CD4-positive, alpha-beta memory T cell (primary cell): ENCODE data around the gene TCEANC. TPM values are rescaled to one million over a fixed set of nuclear protein-coding genes. Genes with fewer than 3 reads are reported as not detected.
"Not testable (repeated sequence)": the region's sequence is repeated elsewhere in the genome, so short reads cannot be mapped to it uniquely, and the experiment has no call there.

Source experiments
- CTCF ChIA-PET: fragments of 350-600 bp; sonication (Branson Sonifier 250); formaldehyde crosslinking; loops from one replicate; lab custom pipeline; 2021; ENCODE audit warnings: inconsistent platforms; ENCODE audit not compliant: partially characterized antibody; lab: Charles Lee
- POLR2A ChIA-PET: fragments of 350-600 bp; sonication (Branson Sonifier 250); formaldehyde crosslinking; loops from one replicate; lab custom pipeline; 2021; ENCODE audit not compliant: partially characterized antibody; lab: Charles Lee
- DNase-seq, 5 donors: peaks; one replicate each; pipeline versions ENCODE4 v3.0.0 to v3.0.0-alpha.2; 2020 to 2022; ENCODE audit warnings: mixed read lengths in 1 of 5
- H3K27ac ChIP-seq: one replicate; pipeline ENCODE4 v1.7.0; 2013; ENCODE audit warnings: low read depth, low read length
- H3K27me3 ChIP-seq: 2 replicates; pipeline ENCODE4 v1.7.0; 2013; ENCODE audit warnings: mild to moderate bottlenecking, low read length, moderate library complexity; ENCODE audit not compliant: insufficient read depth
- H3K36me3 ChIP-seq: 2 replicates; pipeline ENCODE4 v1.7.0; 2013; ENCODE audit warnings: mild to moderate bottlenecking, low read length, moderate library complexity; ENCODE audit not compliant: insufficient read depth
- H3K4me1 ChIP-seq: 2 replicates; pipeline ENCODE4 v1.7.0; 2013; ENCODE audit warnings: mild to moderate bottlenecking, low read length, moderate library complexity; ENCODE audit not compliant: insufficient read depth
- H3K4me3 ChIP-seq, 2 donors: one replicate each; pipeline ENCODE4 v1.7.0; 2013; ENCODE audit warnings: low read length in 2 of 2, mild to moderate bottlenecking in 1 of 2
- H3K9me3 ChIP-seq, 2 donors: one replicate each; pipeline ENCODE4 v1.7.0; 2013; ENCODE audit warnings: low read length in 2 of 2, control low read depth in 1 of 2; ENCODE audit not compliant: control insufficient read depth in 1 of 2
- H3K27ac Mint-ChIP-seq, 7 donors: one replicate each; pipeline ENCODE4 v1.8.0; 2020 to 2021; ENCODE audit warnings: mixed read lengths in 7 of 7, mild to moderate bottlenecking in 6 of 7, inconsistent platforms in 3 of 7, moderate library complexity in 3 of 7
- H3K27me3 Mint-ChIP-seq, 2 donors: one replicate each; pipeline ENCODE4 v1.8.0; 2020 to 2021; ENCODE audit warnings: mixed read lengths in 2 of 2
- H3K36me3 Mint-ChIP-seq, 2 donors: one replicate each; pipeline ENCODE4 v1.8.0; 2020 to 2021; ENCODE audit warnings: mixed read lengths in 2 of 2, inconsistent platforms in 1 of 2, mild to moderate bottlenecking in 1 of 2
- H3K4me1 Mint-ChIP-seq, 4 donors: one replicate each; pipeline ENCODE4 v1.8.0; 2020 to 2021; ENCODE audit warnings: mixed read lengths in 4 of 4, mild to moderate bottlenecking in 1 of 4
- H3K4me3 Mint-ChIP-seq, 8 donors: one replicate each; pipeline ENCODE4 v1.8.0; 2020 to 2021; ENCODE audit warnings: mixed read lengths in 8 of 8, mild to moderate bottlenecking in 7 of 8, moderate library complexity in 6 of 8, inconsistent platforms in 3 of 8
- H3K9me3 Mint-ChIP-seq, 8 donors: one replicate each; pipeline ENCODE4 v1.8.0; 2020 to 2021; ENCODE audit warnings: mixed read lengths in 8 of 8, mild to moderate bottlenecking in 5 of 8, inconsistent platforms in 3 of 8, moderate library complexity in 1 of 8
- intact Hi-C: fragments of 100-400 bp; cut with micrococcal nuclease; formaldehyde crosslinking; loops from one replicate; pipeline ENCODE4 v1.15.1; 2023
- polyA plus RNA-seq, 2 donors: library from polyadenylated mRNA; unstranded; fragments of 300-500 nt; fragmentation: Illumina TruSeq; gene quantifications; one replicate each; pipeline ENCODE4 v1.2.3, GENCODE V29; 2021
- total RNA-seq, 2 experiments: library from RNA; stranded (reverse); gene quantifications; one replicate each; pipeline ENCODE4 v1.2.3, GENCODE V29; 2021

TCEANC gene
- total and polyA plus RNA-seq, 4 experiments from 2014 or later = 9.6 to 16.3 (median 12.4) TPM

DNA sequence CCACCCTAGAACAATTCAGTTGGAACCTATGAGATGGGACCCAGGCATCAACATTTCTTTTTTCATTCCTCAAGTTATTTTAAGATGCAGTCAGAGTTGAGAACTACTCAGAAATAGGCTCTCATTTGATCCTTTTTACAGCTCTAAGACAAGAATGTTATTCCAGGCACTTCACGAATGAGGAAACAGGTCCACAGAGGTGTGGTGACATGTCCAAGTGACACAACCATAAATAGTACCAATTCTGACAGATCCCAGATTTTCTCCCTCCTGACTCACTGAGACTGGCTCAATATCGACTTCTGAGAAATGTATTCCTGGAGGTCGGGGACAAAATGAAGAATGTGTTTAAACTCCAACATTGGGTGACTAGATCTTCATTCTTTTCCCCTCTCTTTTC lies 11.1 kb downstream of the TCEANC start:
- POLR2A ChIA-PET = interaction anchor here (2.2 kb wide), 1 partner anchor 71 kb away, joined by 14 read pairs; the partner anchor contains the start of genes OFD1 and TRAPPC2
- Mint-ChIP-seq H3K9me3 (no peaks in the 10 kb centered on the region), H3K27ac (peak overlapping the region in 1 of 7 donors; percentile 1), H3K27me3 (no peaks in the 10 kb centered on the region), H3K4me1 (peaks cover 3 to 9% (median 7%) of the 10 kb centered on the region in 4 donors), H3K36me3 (peaks cover 30 to 54% of the 10 kb centered on the region in 2 donors), H3K4me3 (no peak overlapping the region)
- H3K9me3 ChIP-seq = no peaks in the 10 kb centered on the region
- no peaks in the 10 kb centered on the region for H3K27me3 ChIP-seq
- no peaks in the 10 kb centered on the region for H3K36me3 ChIP-seq
- intact Hi-C loops = no loop called here
- peaks cover 9% of the 10 kb centered on the region for H3K4me1 ChIP-seq
- no peak overlapping the region for H3K4me3 ChIP-seq
- H3K27ac ChIP-seq = no peak overlapping the region
- CTCF ChIA-PET = interaction anchor here (3.1 kb wide), 1 partner anchor 85 kb away, joined by 8 read pairs; no protein-coding TSS in a partner anchor
- no peak for DNase-seq

DNA sequence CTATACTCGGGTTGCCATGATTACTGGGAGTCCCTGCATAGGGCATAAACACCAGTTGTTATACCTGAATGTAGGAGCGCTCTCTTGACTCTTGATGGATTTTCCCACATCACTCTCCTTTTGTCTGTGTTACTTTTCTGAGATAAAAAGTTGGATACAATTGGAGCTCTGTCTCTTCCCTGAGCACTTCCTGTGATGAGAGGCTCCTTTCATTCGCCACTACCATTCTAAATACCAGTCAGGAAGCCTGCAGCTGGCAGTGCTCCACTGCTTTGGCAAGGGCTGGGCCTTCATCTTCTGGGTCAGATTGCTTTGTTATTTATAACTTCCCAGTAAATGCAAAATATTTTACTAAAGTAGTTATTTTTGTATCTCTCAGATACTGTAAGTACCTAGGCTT lies 13.9 kb downstream of the TCEANC start:
- Mint-ChIP-seq H3K27me3 (no peaks in the 10 kb centered on the region), H3K36me3 (peaks cover 32 to 53% of the 10 kb centered on the region in 2 donors), H3K4me3 (no peak overlapping the region), H3K9me3 (no peaks in the 10 kb centered on the region), H3K27ac (no peak overlapping the region), H3K4me1 (peaks cover 8 to 11% (median 9%) of the 10 kb centered on the region in 4 donors)
- intact Hi-C loops = no loop called here
- Histone ChIP-seq H3K27me3 (no peaks in the 10 kb centered on the region), H3K4me3 (no peak overlapping the region), H3K4me1 (peaks cover 8% of the 10 kb centered on the region), H3K9me3 (no peaks in the 10 kb centered on the region), H3K27ac (no peak overlapping the region), H3K36me3 (no peaks in the 10 kb centered on the region)
- no peak for DNase-seq
- POLR2A ChIA-PET = no interaction called here
- CTCF ChIA-PET = no interaction called here

DNA sequence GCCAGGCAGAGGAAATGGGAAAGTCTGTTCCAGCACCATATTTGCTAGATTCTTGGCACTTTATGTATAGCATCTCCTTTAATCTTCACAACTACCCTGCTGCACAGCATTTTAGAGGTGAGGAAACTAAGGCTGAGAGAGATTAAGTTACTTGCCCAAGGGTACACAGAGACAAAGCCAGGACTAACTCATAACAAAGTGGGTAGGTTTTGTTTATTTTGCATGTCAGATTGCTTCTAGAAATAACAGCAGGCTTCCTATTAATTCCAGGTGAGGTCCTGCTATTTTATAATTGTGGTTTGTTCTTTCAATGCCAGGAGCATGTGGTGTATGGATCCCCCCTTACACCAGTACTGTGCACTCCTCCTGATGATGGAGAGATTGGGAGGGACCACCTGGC lies 15.0 kb downstream of the TCEANC start:
- peaks cover 22 to 52% of the 10 kb centered on the region in 2 donors for H3K36me3 Mint-ChIP-seq
- H3K27ac ChIP-seq = no peak overlapping the region
- H3K4me3 Mint-ChIP-seq = no peak overlapping the region
- no peaks in the 10 kb centered on the region for H3K9me3 ChIP-seq
- H3K9me3 Mint-ChIP-seq = no peaks in the 10 kb centered on the region
- H3K36me3 ChIP-seq = no peaks in the 10 kb centered on the region
- no peak for DNase-seq
- no peak overlapping the region for H3K4me3 ChIP-seq
- peaks cover 5 to 8% (median 6%) of the 10 kb centered on the region in 4 donors for H3K4me1 Mint-ChIP-seq
- intact Hi-C loops = no loop called here
- POLR2A ChIA-PET = no interaction called here
- no peaks in the 10 kb centered on the region for H3K27me3 Mint-ChIP-seq
- H3K4me1 ChIP-seq = no peaks in the 10 kb centered on the region
- H3K27me3 ChIP-seq = no peaks in the 10 kb centered on the region
- CTCF ChIA-PET = no interaction called here
- H3K27ac Mint-ChIP-seq = peak overlapping the region in 1 of 7 donors; percentile 62

DNA sequence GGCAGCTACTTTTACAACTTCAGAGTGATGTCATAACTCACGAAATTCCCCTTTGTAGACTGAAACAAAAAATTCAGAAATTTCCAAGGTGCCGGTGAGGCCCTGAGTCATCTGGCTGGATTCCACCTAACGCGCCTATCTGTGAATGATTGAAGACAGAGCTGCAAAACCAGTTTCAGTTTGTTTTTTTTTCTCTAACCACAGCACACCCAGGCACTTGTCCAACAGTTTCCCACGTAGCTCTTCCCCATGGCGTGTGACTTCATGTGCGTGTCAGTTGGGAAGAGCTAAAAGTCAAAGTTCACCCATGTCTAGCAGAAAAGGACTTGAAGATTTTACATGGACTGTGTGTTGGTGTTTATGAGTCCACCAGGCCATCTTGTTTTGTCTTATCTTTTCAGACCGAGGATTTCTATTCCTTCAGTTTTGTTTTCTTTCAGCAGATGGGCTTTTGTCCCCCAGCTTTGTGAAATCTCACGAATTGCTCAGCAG lies 16.4 kb downstream of the TCEANC start:
- peak; percentile 39 to 86 (median 49) for DNase-seq
- Mint-ChIP-seq H3K27ac (peak overlapping the region; percentile 86 to 94 (median 89)), H3K36me3 (peaks cover 18 to 41% of the 10 kb centered on the region in 2 donors), H3K4me3 (peak overlapping the region; percentile 47 to 85 (median 74)), H3K4me1 (peaks cover 5 to 8% (median 6%) of the 10 kb centered on the region in 4 donors), H3K27me3 (no peaks in the 10 kb centered on the region), H3K9me3 (no peaks in the 10 kb centered on the region)
- Histone ChIP-seq H3K4me3 (no peak overlapping the region), H3K27me3 (no peaks in the 10 kb centered on the region), H3K36me3 (no peaks in the 10 kb centered on the region), H3K4me1 (no peaks in the 10 kb centered on the region), H3K9me3 (no peaks in the 10 kb centered on the region), H3K27ac (peak overlapping the region; percentile 32)
- ChIA-PET CTCF (interaction anchor here (0.8 to 1.9 kb wide), 3 partner anchors 10 to 80 kb away, joined by 3 to 5 read pairs (median 4); partner anchors contain the start of gene RAB9A), POLR2A (interaction anchor here (1.4 kb wide), 1 partner anchor 66 kb away, joined by 8 read pairs; the partner anchor contains the start of genes OFD1 and TRAPPC2)
- intact Hi-C loops = no loop called here

DNA sequence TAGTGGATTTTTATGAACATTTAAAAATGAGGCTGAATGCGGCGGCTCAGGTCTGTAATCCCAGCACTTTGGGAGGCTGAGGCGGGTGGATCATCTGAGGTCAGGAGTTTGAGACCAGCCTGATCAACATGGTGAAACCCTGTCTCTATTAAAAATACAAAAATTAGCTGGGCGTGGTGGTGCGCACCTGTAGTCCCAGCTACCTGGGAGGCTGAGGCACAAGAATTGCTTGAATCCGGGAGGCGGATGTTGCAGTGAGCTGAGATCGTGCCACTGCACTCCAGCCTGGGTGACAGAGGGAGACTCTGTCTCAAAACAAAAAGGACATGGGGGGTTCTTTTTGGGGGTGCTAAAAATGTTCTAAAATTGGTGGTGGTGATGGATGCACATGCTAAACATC lies 16.8 kb downstream of the TCEANC start:
- POLR2A ChIA-PET = interaction anchor here (1.4 kb wide), 1 partner anchor 65 kb away, joined by 8 read pairs; the partner anchor contains the start of genes OFD1 and TRAPPC2
- H3K4me3 ChIP-seq, H3K4me1 ChIP-seq, H3K9me3 ChIP-seq, H3K36me3 ChIP-seq, H3K4me1 Mint-ChIP-seq, H3K27me3 Mint-ChIP-seq, intact Hi-C loops, H3K9me3 Mint-ChIP-seq, DNase-seq, H3K27me3 ChIP-seq: not testable (repeated sequence)
- CTCF ChIA-PET = interaction anchor here (0.8 to 1.9 kb wide), 2 partner anchors 11 to 19 kb away, joined by 4 to 5 read pairs; partner anchors contain the start of gene RAB9A
- Mint-ChIP-seq H3K36me3 (peaks cover 17 to 39% of the 10 kb centered on the region in 2 donors), H3K4me3 (peak overlapping the region in 6 of 8 donors; percentile 47 to 85 (median 74)), H3K27ac (peak overlapping the region; percentile 86 to 94 (median 89))
- H3K27ac ChIP-seq = peak overlapping the region; percentile 32

DNA sequence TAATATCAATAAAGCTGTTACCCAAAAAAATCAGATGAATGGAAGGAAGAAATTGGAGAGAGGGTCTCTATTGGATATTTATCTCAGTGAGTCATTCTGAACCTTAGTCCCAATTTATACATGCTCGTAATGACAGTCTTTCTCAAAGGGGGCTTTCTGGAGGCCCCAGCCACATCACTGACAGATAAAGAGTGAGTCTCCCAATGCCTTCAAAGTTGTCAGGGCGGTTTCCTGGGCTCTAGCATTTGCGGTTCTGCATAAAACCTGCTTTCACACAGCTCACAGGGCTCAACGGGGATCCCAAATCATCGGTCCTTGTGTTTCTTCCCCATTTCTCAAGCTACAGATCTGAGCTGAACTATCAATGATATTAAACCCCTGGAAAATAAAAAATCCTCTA lies 17.3 kb downstream of the TCEANC start:
- H3K27ac ChIP-seq = no peak overlapping the region
- Mint-ChIP-seq H3K27ac (peak overlapping the region in 4 of 7 donors; percentile 26 to 94 (median 44)), H3K4me3 (no peak overlapping the region), H3K4me1 (peaks cover 5 to 8% (median 6%) of the 10 kb centered on the region in 4 donors), H3K36me3 (peaks cover 16 to 35% of the 10 kb centered on the region in 2 donors), H3K9me3 (no peaks in the 10 kb centered on the region), H3K27me3 (no peaks in the 10 kb centered on the region)
- no peaks in the 10 kb centered on the region for H3K27me3 ChIP-seq
- H3K9me3 ChIP-seq = no peaks in the 10 kb centered on the region
- intact Hi-C loops = no loop called here
- no peaks in the 10 kb centered on the region for H3K36me3 ChIP-seq
- no peaks in the 10 kb centered on the region for H3K4me1 ChIP-seq
- POLR2A ChIA-PET = no interaction called here
- CTCF ChIA-PET = interaction anchor here (1.9 kb wide), 1 partner anchor 18 kb away, joined by 5 read pairs; the partner anchor contains the start of gene RAB9A
- DNase-seq = no peak
- no peak overlapping the region for H3K4me3 ChIP-seq

DNA sequence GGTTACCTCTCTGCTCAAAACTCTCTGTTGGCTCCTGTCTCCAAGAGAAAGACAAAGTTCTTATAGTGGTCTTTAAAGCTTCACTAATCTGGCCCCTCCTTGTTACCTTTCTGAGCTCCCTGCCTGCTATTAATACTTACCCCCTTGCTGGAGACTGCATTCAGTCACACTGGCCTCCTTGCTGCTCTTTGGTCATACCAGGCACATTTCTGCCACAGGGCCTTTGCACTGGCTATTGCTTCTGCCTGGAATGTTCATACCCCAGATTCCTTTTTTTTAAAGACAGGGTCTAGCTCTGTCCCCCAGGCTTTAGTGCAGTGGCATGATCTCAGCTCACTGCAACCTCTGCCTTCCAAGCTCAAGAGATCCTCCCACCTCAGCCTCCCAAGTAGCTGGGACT lies 20.1 kb downstream of the TCEANC start:
- Mint-ChIP-seq H3K4me1 (peaks cover 5 to 8% (median 6%) of the 10 kb centered on the region in 4 donors), H3K27me3 (no peaks in the 10 kb centered on the region), H3K4me3 (no peak overlapping the region), H3K36me3 (peaks cover 13 to 28% of the 10 kb centered on the region in 2 donors), H3K9me3 (no peaks in the 10 kb centered on the region), H3K27ac (no peak overlapping the region)
- Histone ChIP-seq H3K36me3 (no peaks in the 10 kb centered on the region), H3K9me3 (no peaks in the 10 kb centered on the region), H3K4me1 (no peaks in the 10 kb centered on the region), H3K27me3 (no peaks in the 10 kb centered on the region), H3K27ac (no peak overlapping the region), H3K4me3 (no peak overlapping the region)
- intact Hi-C loops = no loop called here
- DNase-seq = no peak
- ChIA-PET CTCF (interaction anchor here (1.0 kb wide), 1 partner anchor 36 kb away, joined by 3 read pairs; no protein-coding TSS in a partner anchor), POLR2A (interaction anchor here (1.0 kb wide), 1 partner anchor 62 kb away, joined by 3 read pairs; the partner anchor contains the start of genes OFD1 and TRAPPC2)
